ENCODE results near the gene INTS7. TPM values are rescaled to one million over a fixed set of nuclear protein-coding genes. Genes with fewer than 3 reads are reported as not detected.
A peak's percentile ranks its signal among the peaks of the same experiment; 100 is the strongest.
"Not testable (repeated sequence)": the region's sequence is repeated elsewhere in the genome, so short reads cannot be mapped to it uniquely, and the experiment has no call there.

Gene INTS7
- total RNA-seq, 1 donor from 2014 or later: 5.8 TPM

DNA sequence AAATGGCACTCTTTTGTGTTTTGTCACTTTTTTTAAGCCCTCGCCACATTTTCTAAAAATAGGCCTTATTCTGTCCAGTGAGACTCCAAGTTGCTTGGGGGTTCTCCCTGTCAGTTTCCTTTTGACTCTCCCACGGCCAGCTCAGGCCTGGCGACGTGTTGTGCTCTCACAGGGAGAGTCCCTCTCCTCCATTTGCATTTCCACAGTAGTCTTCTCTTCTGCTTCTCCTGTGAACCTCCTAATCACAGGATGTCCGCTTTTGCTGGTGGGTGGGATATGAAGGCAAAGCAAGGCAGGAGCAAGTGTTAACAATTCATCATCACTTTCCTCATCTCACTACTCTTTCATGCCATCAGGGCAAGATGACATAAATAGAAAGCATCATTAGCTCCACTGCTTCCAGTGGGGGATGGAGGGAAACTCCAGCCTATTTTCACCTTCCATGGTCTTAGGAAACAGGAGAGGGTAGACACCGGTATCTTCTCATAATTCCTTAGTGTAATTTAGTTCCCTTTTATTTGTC is 99.8 kb downstream of the INTS7 start:
- no peak for DNase-seq (ENCODE audit: low spot score)

- no peak for DNase-seq (ENCODE audit: low spot score)
These were observed 101.2 kb downstream of the INTS7 start for GRCh38 chr1:211933946-211934714.

GRCh38 chr1:211932933-211933254 is 102.5 kb downstream of the INTS7 start:
- DNase-seq (ENCODE audit: low spot score): no peak

- DNase-seq (ENCODE audit: low spot score): peak; percentile 22
These were observed 103.0 kb downstream of the INTS7 start for GRCh38 chr1:211932231-211932932.

GRCh38 chr1:211929683-211930082 is 105.7 kb downstream of the INTS7 start:
- no peak for DNase-seq (ENCODE audit: low spot score)

GRCh38 chr1:211928993-211929637 is 106.2 kb downstream of the INTS7 start:
- DNase-seq (ENCODE audit: low spot score): peak; percentile 39

- DNase-seq (ENCODE audit: low spot score): peak; percentile 56
These were observed 107.0 kb downstream of the INTS7 start for GRCh38 chr1:211928290-211928801.

- no peak for DNase-seq (ENCODE audit: low spot score)
These were observed 110.3 kb downstream of the INTS7 start for GRCh38 chr1:211925016-211925415.

GRCh38 chr1:211924256-211924655 is 111.1 kb downstream of the INTS7 start:
- no peak for DNase-seq (ENCODE audit: low spot score)

DNA sequence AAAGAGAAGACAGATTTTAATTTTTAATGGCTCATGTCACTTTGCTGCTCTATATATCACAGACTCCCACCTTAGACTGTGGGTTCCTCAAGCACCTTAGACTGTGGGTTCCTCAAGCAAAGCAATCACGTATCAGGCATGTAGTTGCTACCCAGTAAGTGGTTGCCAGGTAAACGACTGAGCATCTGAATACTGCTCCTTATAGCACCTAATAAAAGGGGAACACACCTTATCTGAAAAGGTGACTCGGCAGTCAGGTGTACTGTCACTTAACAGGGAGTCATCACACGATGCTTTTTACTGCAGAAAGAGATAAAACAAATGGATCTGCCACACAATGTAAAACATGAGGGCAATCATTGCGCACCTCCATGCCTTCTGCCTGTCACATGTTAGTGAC is 112.3 kb downstream of the INTS7 start:
- DNase-seq (ENCODE audit: low spot score): no peak

DNA sequence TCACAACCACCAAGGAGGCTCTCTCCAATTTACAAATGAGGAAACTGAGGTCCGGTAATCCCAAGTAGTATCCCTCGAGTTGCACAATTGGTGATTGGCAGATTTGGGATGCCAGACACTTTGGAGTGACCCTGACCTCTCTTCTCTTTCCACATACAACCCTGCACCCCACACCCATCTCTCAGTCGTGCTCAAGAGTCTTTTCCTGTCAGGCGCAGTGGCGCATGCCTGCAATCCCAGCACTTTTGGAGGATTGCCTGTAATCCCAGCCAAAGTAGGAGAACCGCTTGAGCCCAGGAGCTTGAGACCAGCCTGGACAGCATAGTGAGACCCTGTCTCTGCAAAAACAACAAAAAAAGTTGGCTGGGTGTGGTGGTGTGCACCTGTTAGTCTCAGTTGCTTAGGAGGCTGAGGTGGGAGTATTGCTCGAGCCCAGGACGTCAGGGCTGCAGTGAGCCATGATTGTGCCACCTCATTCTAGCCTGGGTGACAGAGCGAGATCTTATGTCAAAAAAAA is 113.7 kb downstream of the INTS7 start:
- no peak for DNase-seq (ENCODE audit: low spot score)

DNA sequence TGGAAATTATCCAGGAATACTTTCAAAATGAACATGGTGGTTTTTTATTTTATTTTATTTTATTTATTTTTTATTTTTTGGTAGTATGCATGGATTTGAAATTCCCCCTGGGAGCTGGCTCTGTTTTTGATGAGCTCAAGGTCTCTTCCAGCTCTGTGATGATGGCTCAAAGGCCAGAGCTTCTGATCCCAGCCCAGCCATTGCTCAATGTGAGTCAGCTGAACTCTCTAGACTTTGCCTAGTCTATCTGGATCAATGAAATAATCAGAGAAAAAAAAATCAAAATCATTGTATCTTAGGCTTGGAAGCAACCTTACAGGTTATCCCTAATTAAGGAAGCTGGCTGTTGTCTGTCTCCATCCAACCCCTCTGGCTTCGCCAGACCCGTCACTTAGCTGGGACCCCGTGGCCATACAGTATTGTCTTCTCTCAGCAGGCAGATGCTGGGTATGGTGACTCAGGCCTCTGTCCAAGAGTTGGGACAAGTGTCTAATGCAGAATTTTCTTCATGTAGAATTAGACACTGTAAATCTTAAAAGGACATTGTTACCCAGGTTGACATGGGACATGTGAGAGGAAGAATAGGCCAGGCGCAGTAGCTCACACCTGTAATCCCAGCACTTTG is 114.6 kb downstream of the INTS7 start:
- peak; percentile 33 for DNase-seq (ENCODE audit: low spot score)

DNA sequence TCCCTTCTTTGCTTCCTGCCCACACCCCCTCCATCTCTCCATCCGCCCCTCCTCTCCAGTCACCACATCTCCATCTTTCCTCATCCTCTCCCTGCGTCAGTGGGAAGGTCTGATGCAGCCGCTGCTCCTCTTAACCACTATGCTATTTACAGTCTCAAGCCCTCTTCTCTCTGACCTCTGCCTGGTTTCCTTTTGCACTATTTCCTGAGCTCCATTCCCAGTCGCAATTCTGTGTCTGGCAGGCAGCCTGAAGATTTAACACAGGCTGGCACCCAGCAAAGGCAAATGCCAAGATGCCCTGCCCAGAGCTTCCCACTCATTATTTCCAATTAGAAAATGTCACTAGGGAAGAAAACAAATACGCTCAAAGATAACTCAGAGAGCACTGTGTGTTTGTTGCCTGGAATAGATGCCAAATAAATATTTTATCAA is 115.2 kb downstream of the INTS7 start:
- DNase-seq (ENCODE audit: low spot score): peak; percentile 52

GRCh38 chr1:211918843-211919414 is 116.4 kb downstream of the INTS7 start:
- DNase-seq (ENCODE audit: low spot score): no peak

GRCh38 chr1:211916458-211916857 is 118.9 kb downstream of the INTS7 start:
- not testable (repeated sequence) for DNase-seq (ENCODE audit: low spot score)

DNA sequence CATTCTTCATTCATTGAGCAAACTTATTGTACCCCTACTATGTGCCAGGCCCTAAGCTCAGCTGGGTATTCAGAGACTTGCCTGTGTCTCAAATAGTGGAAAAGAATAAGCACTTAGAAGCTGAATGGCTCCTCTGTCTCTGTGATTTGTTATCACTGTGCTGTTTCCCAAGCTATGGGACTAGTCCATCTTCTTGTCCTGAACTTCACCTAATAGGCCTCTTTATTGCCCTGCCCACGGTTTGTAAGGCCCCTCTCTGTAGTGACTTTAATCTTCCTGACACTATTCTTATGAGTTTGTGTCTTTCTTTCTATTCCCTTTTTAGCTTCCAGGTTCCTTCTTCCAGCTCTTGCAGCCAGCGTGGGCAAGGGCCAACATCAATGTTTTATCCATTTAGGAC is 119.4 kb downstream of the INTS7 start:
- no peak for DNase-seq (ENCODE audit: low spot score)

- no peak for DNase-seq (ENCODE audit: low spot score)
These were observed 122.4 kb downstream of the INTS7 start for GRCh38 chr1:211912844-211913432.

GRCh38 chr1:211912038-211912437 is 123.3 kb downstream of the INTS7 start:
- no peak for DNase-seq (ENCODE audit: low spot score)

GRCh38 chr1:211910913-211911485 is 124.4 kb downstream of the INTS7 start:
- DNase-seq (ENCODE audit: low spot score): no peak

GRCh38 chr1:211910113-211910884 is 125.1 kb downstream of the INTS7 start:
- DNase-seq (ENCODE audit: low spot score): no peak
